ENCODE measurements around the gene SETBP1.
"Not testable (repeated sequence)": the region's sequence is repeated elsewhere in the genome, so short reads cannot be mapped to it uniquely, and the experiment has no call there.

Gene SETBP1

DNA sequence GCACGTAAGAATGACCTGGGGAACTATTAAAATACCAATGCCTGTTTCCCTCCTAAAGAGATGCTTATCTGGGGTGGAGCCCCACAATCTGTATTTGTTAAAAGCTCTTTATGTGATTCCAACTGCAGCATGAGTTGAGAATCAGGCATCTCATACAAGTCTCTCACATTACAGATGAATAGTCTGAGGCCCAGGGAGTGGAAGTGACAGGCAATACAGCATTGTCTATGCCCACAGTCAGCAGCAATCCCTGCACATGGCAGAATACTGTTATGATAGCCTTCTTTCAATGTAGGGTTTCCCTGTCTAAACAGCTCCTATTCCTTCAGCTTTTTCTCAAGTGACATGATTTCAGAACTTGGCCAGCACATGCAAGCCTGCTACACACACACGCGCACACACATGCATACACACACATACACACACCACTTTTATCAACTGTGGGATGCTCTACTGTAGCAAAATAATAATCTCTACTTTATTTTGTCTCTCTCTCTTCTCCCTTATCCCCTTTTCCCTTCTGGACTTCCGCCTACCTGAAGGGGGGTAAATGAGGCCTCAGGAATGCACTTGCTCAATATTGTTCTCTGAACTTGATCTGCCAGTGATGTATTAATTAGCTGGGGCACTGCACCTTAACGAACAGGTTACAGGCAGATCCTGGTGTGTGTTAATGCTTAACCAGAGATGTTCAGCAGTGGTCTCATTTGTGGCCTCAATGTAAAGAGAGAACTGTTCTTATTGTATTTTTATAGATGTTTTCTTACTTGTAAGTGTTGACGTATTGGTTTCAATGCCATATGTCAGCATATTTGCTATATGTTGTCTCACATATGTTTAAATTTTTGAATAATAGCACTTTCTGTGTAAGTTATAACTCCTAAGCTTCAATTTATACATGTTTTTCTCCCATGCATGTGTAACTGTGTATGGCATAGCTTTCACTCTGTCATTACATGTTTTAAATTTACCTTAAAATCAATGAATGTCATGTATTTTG, 116.0 kb downstream of the SETBP1 start:
- no peak for DNase-seq

DNA sequence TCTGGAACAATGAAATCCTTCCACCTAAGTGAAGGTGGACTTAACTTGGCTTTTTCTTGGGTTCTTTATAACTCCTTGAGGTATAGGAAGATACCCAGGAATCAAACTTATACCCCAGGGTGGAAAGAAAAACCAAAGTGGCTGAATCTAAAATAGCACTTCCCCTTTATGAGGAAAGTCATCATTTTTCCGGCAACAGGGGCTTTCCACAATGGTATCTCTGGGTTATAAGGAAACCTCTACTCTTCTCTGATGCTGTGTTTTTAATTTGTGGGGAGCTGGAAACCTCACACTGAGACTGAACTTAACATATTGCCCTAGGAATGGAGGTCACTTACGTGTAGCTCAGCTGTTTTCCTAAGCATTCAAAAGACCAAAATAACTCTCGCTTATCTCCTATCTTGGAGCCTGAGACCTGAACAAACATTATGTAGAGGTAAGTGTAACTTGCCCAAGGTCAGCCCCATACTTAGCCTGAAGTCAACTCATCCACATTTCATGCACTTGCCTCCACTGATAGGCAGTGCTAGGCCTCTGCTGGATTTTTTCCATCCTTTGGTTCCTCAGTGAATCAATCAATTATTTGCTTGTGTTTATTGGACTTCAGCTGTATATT, 117.9 kb downstream of the SETBP1 start:
- DNase-seq, result no peak

GRCh38 chr18:44799382-44799906, 118.8 kb downstream of the SETBP1 start:
- DNase-seq, result no peak

- no peak for DNase-seq
These were observed 119.3 kb downstream of the SETBP1 start for GRCh38 chr18:44799907-44800421.

DNA sequence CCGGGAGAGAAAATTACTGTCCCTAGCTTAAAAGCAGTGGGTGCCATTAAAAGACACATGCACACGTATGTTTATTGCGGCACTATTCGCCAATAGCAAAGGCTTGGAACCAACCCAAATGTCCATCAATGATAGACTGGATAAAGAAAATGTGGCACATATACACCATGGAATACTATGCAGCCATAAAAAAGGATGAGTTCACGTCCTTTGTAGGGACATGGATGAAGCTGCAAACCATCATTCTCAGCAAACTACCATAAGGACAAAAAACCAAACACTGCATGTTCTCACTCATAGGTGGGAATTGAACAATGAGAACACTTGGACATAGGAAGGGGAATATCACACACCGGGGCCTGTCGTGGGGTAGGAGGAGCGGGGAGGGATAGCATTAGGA, 120.1 kb downstream of the SETBP1 start:
- DNase-seq, result not testable (repeated sequence)

GRCh38 chr18:44801781-44802180, 121.1 kb downstream of the SETBP1 start:
- DNase-seq, result no peak

GRCh38 chr18:44802508-44802907, 121.8 kb downstream of the SETBP1 start:
- no peak for DNase-seq

DNA sequence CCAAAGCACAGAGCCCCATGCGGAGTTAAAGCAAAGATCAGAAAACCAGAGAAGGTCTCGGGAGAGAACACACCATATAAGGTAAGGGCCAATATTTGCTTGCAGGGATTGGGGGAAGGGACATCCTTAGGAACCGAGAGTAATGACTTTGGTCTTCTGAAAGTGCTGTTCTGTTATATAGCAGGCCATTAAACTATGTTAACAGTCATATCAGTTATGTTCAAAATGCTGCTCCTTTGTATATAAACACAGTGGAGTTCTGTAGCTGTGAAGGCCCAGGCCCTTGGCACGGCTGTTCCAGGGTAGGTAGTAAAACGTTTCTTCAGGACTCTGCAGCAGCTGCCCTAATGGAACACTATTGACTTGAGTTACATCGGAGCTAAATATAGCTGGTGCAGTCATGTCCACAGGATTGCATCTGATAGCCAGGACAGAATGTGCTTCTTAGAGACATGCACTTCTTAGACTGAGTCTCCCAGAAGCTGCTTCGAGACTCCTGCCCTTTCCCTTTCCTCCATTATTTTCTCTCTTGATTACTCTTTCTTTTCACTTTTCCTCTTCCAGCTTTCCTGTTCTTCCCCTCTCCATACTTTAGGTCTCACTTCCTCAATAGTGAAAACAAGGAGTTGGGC, 122.4 kb downstream of the SETBP1 start:
- DNase-seq, result no peak

DNA sequence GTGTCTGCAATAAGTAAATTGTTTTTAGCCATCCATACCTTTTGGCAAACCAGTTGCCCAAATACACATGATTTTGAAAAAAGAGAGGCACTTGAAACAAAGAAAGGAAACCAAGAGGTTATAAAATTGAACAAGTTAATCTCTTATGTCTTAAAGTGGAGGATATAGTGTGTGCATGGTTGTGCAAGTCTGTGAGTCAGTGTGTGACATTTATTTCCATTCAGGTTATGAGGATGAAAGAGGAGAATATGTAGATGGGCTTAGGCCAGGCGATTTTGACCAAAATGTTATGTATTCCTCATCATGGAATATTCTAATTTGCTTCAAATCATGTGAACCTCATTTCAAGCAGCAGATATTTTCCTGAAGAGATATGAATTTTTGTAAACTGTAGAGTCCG, 123.3 kb downstream of the SETBP1 start:
- DNase-seq, result no peak

DNA sequence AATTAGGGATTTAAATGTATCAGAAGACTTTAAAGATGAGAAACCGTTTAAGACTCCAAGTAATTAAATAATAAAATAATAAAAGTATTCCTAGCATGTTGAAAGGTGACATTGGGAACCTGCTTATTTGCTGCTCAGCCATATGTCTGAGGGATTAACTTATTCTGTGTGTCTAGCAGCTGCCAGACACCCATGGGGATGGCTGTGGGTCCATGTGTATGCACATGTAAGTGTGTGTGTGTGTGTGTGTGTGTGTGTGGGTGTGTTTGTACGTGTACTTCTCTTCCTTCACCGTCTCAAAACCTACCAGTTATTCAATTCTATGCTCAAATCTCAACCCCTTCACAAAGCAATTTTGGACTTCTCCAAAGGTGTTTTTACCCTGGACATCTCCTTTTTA, 124.5 kb downstream of the SETBP1 start:
- DNase-seq, result no peak

- DNase-seq, result no peak
These were observed 125.0 kb downstream of the SETBP1 start for GRCh38 chr18:44805643-44806042.

DNA sequence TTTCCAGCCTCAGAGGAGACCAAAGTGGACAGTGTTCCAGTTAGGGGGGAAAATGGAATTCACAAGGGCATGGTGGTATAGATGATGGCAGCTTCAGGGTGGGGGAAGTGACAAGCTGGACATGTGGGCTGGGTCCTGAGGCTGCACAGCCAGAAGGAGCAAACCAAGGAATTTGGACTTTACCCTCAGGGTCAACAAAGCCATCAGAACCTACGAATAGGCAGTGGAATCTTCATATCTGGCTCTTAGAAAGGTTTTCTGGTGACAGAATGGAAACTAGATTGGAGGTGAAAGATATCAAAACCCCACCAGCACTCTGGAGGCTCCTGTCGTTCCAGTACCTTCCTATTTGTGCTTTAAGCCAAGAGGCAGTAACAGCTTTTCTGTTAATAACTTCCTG, 127.1 kb downstream of the SETBP1 start:
- DNase-seq, result no peak

GRCh38 chr18:44811572-44812125, 131.0 kb downstream of the SETBP1 start:
- no peak for DNase-seq

DNA sequence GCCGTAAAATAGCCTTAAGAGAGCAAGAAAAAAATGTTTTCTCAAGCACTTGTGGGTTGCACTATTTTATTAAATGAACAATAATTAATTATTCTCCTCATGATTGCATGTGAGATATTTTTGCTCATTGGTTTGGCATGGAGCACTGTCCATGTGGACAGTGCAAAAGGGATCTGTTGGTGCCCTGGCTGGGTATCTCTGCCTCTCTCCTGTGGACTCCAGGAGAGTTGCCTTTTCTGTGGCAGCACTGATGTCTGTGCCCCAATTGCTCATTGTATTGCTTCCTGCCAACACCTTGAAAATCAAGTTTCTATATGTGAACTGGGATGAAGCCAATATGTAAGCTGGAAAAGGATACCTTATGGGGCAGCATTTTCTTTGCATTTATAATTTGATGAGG, 131.7 kb downstream of the SETBP1 start:
- no peak for DNase-seq

- DNase-seq, result no peak
These were observed 132.9 kb downstream of the SETBP1 start for GRCh38 chr18:44813586-44813985.

GRCh38 chr18:44815108-44815507, 134.4 kb downstream of the SETBP1 start:
- no peak for DNase-seq

DNA sequence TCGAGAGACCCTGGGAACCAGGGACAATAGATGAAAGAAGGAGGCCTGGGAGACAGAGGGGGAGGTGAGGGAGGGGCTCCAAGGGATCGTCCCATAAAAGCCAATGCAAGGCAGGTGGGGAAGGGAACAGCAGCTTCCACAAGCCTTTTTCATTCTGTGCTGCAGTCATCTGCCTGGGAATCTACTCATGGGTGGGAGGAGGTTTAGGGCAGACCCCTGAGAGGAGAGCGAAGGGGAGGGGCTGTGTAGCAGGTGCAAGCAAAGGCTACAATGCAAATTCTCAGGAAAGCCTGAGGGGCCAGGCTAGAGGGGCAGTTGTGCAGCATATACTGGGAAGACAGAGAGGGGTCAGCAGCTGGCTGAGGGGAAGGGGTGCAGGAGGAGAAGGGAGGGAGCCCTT, 135.4 kb downstream of the SETBP1 start:
- no peak for DNase-seq

DNA sequence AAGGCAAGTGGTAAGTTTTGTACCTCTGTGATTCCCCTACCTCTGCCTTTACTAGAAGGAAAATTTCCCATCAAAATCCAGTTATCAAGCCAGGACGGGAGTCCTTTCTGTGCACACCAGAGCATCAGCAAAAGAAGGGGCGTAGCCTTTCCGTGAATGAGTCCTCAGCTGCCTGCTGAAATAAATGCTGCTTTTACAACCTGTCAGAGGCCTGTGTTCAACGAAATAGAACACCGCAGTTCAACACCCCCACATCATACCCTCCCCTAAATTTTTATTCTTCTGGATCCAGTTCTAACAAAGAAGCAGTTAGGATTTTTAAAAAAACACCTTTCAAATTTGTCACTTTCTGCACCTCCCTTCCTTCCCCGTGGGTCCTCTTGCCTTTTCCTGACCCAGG, 135.8 kb downstream of the SETBP1 start:
- no peak for DNase-seq

GRCh38 chr18:44817831-44818473, 137.3 kb downstream of the SETBP1 start:
- DNase-seq, result no peak

DNA sequence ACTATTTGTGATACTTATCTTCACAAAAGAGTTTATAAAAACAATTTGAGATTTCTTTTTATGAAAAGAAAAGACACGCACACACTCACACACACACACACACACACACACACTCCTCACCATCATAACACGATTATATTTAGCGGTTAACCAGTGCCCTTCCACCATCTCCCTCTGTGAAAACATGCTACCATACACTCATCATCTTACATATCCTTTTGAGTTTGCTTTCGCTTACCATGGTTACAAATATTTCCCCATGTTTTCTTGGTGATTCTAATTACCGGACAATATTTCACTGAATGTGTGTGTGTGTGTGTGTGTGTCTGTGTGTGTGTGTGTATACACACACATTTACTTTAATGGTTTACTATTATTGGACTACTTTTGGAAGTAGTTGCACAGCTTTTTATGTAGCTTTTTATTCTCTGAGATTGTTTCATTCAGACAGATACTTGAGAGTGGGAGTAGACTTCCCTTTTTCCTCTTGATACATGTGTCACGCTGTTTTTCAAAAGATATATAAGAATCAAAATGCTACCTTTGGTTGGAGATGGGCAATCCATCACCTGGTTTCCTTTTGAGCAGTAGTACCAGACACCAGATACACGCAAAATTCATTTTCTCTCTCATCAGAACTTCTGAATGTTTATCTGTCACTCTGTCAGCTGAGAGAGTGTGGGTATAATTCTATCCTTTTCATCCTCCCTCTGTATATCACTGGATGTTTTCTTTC, 138.1 kb downstream of the SETBP1 start:
- no peak for DNase-seq

DNA sequence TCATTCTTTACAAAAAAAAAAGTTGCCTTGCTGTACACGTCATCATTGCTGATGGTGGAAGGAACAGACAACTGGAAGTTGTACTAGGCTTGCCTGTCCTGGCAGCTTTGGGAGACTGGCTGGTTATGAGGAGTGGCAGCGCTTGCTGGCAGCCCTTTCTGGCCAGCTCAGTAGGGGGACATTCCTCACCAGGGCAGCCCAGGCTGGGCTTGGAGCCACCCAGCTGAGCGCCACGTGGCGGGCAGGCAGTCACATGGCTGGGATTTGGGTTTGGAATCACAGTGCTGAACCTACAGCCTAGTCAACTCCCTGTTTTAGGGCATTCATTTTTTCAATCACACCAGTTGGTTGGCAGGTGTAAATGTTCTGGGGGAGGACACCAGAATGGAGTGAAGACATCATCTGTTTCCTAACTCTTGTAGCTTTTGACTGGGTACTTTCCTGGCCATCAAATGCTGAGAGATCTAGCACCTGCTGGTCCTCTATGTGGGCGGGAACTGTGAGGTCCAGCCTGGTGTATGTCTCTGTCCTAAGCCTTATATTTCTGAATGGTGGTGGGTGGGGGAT, 139.3 kb downstream of the SETBP1 start:
- no peak for DNase-seq

Data from NCI-H187 treated with DMSO at 0.1 percent for 48 hours (cell line).